ENCODE measurements around the gene RUNX1. TPM values are rescaled to one million over a fixed set of nuclear protein-coding genes. Genes with fewer than 3 reads are reported as not detected.

Gene RUNX1
- total RNA-seq, 1 experiment from 2014 or later, result 95.4 TPM

DNA sequence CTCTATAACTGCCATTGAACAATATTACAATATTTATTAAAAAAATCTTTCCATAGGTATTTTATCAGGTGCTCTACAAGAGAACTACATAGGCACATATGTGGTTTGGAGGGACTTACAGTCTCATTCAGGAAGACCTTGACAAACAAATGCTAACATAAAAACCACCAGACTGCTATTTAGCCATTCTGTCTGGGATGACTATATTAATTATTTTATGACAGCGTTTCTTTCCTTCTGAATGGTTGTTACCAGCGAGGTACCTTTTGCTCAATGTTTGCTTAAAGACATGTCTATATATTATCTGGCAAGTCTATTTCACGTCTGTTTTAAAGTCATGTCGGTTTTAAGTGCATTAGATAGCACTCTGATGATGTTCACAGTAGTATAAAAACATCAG, 69.7 kb downstream of the RUNX1 start:
- DNase-seq, result no peak
- CTCF ChIA-PET, result no interaction called here
- H3K9me3 Mint-ChIP-seq (ENCODE audit: low read depth, unreplicated experiment), result peaks cover 7% of the 10 kb centered on the region
- H3K36me3 Mint-ChIP-seq (ENCODE audit: insufficient read depth, unreplicated experiment), result no peaks in the 10 kb centered on the region
- no peak overlapping the region for H3K27ac Mint-ChIP-seq (ENCODE audit: unreplicated experiment)
- intact Hi-C loops (cut with micrococcal nuclease; ENCODE audit: unreplicated experiment), result no loop called here
- peaks cover 27% of the 10 kb centered on the region for H3K4me1 Mint-ChIP-seq (ENCODE audit: low read depth, unreplicated experiment)
- H3K27me3 Mint-ChIP-seq (ENCODE audit: unreplicated experiment), result no peaks in the 10 kb centered on the region
- no peak for TF ChIP-seq CTCF (IDR thresholded peaks at IDR 0.05; ENCODE audit: unreplicated experiment)
- no peak overlapping the region for H3K4me3 Mint-ChIP-seq (ENCODE audit: low read depth, unreplicated experiment)
- no TSS peak for BruUV-seq (replicated peaks)

- Mint-ChIP-seq H3K27me3 (ENCODE audit: unreplicated experiment) (no peaks in the 10 kb centered on the region), H3K36me3 (ENCODE audit: insufficient read depth, unreplicated experiment) (no peaks in the 10 kb centered on the region), H3K27ac (ENCODE audit: unreplicated experiment) (no peak overlapping the region), H3K4me1 (ENCODE audit: low read depth, unreplicated experiment) (peaks cover 6% of the 10 kb centered on the region), H3K9me3 (ENCODE audit: low read depth, unreplicated experiment) (no peaks in the 10 kb centered on the region), H3K4me3 (ENCODE audit: low read depth, unreplicated experiment) (no peak overlapping the region)
- no peak for TF ChIP-seq CTCF (IDR thresholded peaks at IDR 0.05; ENCODE audit: unreplicated experiment)
- intact Hi-C loops (cut with micrococcal nuclease; ENCODE audit: unreplicated experiment), result no loop called here
- BruUV-seq (replicated peaks), result no TSS peak
- CTCF ChIA-PET, result no interaction called here
- no peak for DNase-seq
These were observed 71.8 kb downstream of the RUNX1 start for GRCh38 chr21:34977333-34977732.

DNA sequence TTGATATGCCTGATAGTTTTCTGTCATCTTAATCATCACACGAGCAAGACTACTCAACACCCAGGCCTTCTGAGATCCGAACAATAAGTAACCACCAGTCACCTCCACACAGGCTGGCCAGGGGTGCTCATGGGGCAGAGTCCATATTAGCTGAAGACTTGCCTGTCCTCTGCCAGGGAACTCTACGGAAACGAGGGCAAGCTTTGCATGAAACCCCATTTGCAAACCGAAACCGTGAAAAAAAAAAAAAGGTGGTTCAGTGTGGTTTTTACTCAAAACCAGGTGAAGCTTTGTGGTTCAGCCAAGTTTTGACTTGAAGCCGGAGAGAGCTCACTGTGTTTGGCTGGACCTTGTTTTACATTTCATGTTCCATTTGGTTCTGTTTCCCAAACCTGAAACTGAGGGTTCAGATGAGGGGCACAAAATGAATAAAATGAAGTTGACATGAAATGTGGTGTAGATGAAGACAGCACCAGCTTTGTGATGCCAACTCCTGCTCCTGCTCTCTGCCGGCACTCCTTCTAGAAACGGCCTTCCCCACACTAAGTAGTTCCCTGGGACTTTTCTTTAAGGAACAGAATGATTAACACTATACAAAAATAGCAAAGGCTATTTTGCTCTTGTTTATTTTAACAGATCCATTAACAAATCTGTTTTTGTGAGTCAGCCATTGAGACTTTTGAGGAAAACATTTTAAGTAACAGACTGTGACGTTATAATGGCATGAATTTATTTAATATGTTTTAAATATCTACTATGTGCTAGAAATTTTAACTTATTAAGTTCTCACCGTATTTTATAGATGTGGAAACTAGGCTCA, 74.7 kb downstream of the RUNX1 start:
- Mint-ChIP-seq H3K36me3 (ENCODE audit: insufficient read depth, unreplicated experiment) (no peaks in the 10 kb centered on the region), H3K27ac (ENCODE audit: unreplicated experiment) (no peak overlapping the region), H3K9me3 (ENCODE audit: low read depth, unreplicated experiment) (no peaks in the 10 kb centered on the region), H3K27me3 (ENCODE audit: unreplicated experiment) (no peaks in the 10 kb centered on the region), H3K4me3 (ENCODE audit: low read depth, unreplicated experiment) (no peak overlapping the region), H3K4me1 (ENCODE audit: low read depth, unreplicated experiment) (no peaks in the 10 kb centered on the region)
- intact Hi-C loops (cut with micrococcal nuclease; ENCODE audit: unreplicated experiment), result no loop called here
- no TSS peak for BruUV-seq (replicated peaks)
- no peak for DNase-seq
- CTCF ChIA-PET, result no interaction called here
- TF ChIP-seq CTCF (IDR thresholded peaks at IDR 0.05; ENCODE audit: unreplicated experiment), result no peak

GRCh38 chr21:34973685-34974084, 75.4 kb downstream of the RUNX1 start:
- intact Hi-C loops (cut with micrococcal nuclease; ENCODE audit: unreplicated experiment), result no loop called here
- Mint-ChIP-seq H3K9me3 (ENCODE audit: low read depth, unreplicated experiment) (no peaks in the 10 kb centered on the region), H3K4me1 (ENCODE audit: low read depth, unreplicated experiment) (no peaks in the 10 kb centered on the region), H3K27me3 (ENCODE audit: unreplicated experiment) (no peaks in the 10 kb centered on the region), H3K27ac (ENCODE audit: unreplicated experiment) (no peak overlapping the region), H3K36me3 (ENCODE audit: insufficient read depth, unreplicated experiment) (no peaks in the 10 kb centered on the region), H3K4me3 (ENCODE audit: low read depth, unreplicated experiment) (no peak overlapping the region)
- CTCF ChIA-PET, result no interaction called here
- no peak for TF ChIP-seq CTCF (IDR thresholded peaks at IDR 0.05; ENCODE audit: unreplicated experiment)
- DNase-seq, result no peak
- BruUV-seq (replicated peaks), result no TSS peak
